GM12878 (cell line): ENCODE results near the gene AKAP13. TPM values are rescaled to one million over a fixed set of nuclear protein-coding genes. Genes with fewer than 3 reads are reported as not detected.

Experiments
- ATF2 ChIP-seq: IDR thresholded peaks from 2 replicates; pipeline ENCODE4 v1.6.1; 2012; ENCODE audit warnings: low read length, inconsistent platforms
- CBFB ChIP-seq: IDR thresholded peaks from 2 replicates; pipeline ENCODE4 v1.6.1; 2016; ENCODE audit warnings: antibody characterized with exemption, low read depth
- CEBPZ ChIP-seq: fragments of 150-350 bp; IDR thresholded peaks from 2 replicates; pipeline ENCODE4 v1.6.1; 2016; ENCODE audit warnings: low read depth, low read length
- CREB1 ChIP-seq: IDR thresholded peaks from 2 replicates; pipeline ENCODE4 v1.6.1; 2012; ENCODE audit warnings: low read depth, mild to moderate bottlenecking, inconsistent platforms
- DPF2 ChIP-seq: fragments of 450-650 bp; IDR thresholded peaks from 2 replicates; pipeline ENCODE4 v1.6.1; 2017; ENCODE audit warnings: mild to moderate bottlenecking
- EED ChIP-seq: sonication (generic); IDR thresholded peaks from 2 replicates; pipeline ENCODE4 v1.6.1; 2016; ENCODE audit warnings: antibody characterized with exemption, low read depth
- IKZF1 ChIP-seq: fragments of 450-650 bp; conservative IDR thresholded peaks from 2 replicates; pipeline ENCODE4 v1.6.1; 2017; ENCODE audit warnings: antibody characterized with exemption, mild to moderate bottlenecking
- MEF2A ChIP-seq: IDR thresholded peaks from 2 replicates; pipeline ENCODE4 v1.6.1; 2011; ENCODE audit warnings: low read depth, mild to moderate bottlenecking, low read length, moderate library complexity; ENCODE audit not compliant: insufficient read depth
- MTA2 ChIP-seq: fragments of 450-650 bp; IDR thresholded peaks from 2 replicates; pipeline ENCODE4 v1.6.1; 2016; ENCODE audit warnings: low read depth, mild to moderate bottlenecking, moderate library complexity
- MXI1 ChIP-seq: fragments of 150-350 bp; IDR thresholded peaks from 2 replicates; pipeline ENCODE4 v1.6.1; 2011; ENCODE audit warnings: low read depth, mild to moderate bottlenecking, inconsistent platforms, low read length, improper control_type of control experiment
- MYC ChIP-seq: IDR thresholded peaks from 2 replicates; pipeline ENCODE4 v1.6.1; 2011; ENCODE audit warnings: mild to moderate bottlenecking, low read length, moderate library complexity, inconsistent platforms; ENCODE audit not compliant: insufficient read depth, insufficient replicate concordance, insufficient read length, severe bottlenecking
- PBX3 ChIP-seq: IDR thresholded peaks from 2 replicates; pipeline ENCODE4 v1.6.1; 2011; ENCODE audit warnings: mild to moderate bottlenecking, low read depth, low read length, moderate library complexity; ENCODE audit not compliant: insufficient replicate concordance
- PML ChIP-seq: IDR thresholded peaks from 2 replicates; pipeline ENCODE4 v1.6.1; 2012; ENCODE audit warnings: low read length, inconsistent platforms
- RELA ChIP-seq: fragments of 450-650 bp; IDR thresholded peaks from 2 replicates; pipeline ENCODE4 v1.8.0; 2014; ENCODE audit warnings: borderline replicate concordance; ENCODE audit not compliant: partially characterized antibody
- RELB ChIP-seq: fragments of 450-650 bp; IDR thresholded peaks from 2 replicates; pipeline ENCODE4 v1.6.1; 2017; ENCODE audit warnings: low read depth, mild to moderate bottlenecking, moderate library complexity
- RUNX3 ChIP-seq: IDR thresholded peaks from 2 replicates; pipeline ENCODE4 v1.6.1; 2012; ENCODE audit warnings: low read length, inconsistent platforms
- SMC3 ChIP-seq: IDR thresholded peaks from 2 replicates; pipeline ENCODE4 v1.6.1; 2011; ENCODE audit warnings: low read length, improper control_type of control experiment, borderline replicate concordance
- STAT1 ChIP-seq: fragments of 450-650 bp; conservative IDR thresholded peaks from 2 replicates; pipeline ENCODE4 v1.6.1; 2014; ENCODE audit warnings: antibody characterized with exemption, mild to moderate bottlenecking
- TAF1 ChIP-seq: IDR thresholded peaks from 2 replicates; pipeline ENCODE4 v1.6.1; 2011; ENCODE audit warnings: mild to moderate bottlenecking, low read depth, low read length, borderline replicate concordance
- TARDBP ChIP-seq: IDR thresholded peaks from 2 replicates; pipeline ENCODE4 v1.6.1; 2016; ENCODE audit warnings: borderline replicate concordance
- YY1 ChIP-seq: IDR thresholded peaks from 2 replicates; pipeline ENCODE4 v1.6.1; 2011; ENCODE audit warnings: low read depth, mild to moderate bottlenecking, low read length
- ZNF622 ChIP-seq: fragments of 450-650 bp; IDR thresholded peaks from 2 replicates; pipeline ENCODE4 v1.6.1; 2017; ENCODE audit warnings: mild to moderate bottlenecking, inconsistent platforms
- polyA plus RNA-seq, 11 experiments: library from polyadenylated mRNA; depleted of rRNA in 4 of 11; unstranded in 6 of 11; stranded (reverse) in 5 of 11; fragments of >200 nt; fragmentation: Nextera tagmentation in 4 of 11; fragmentation: Illumina TruSeq in 1 of 11; extraction: Ambion mirVana in 4 of 11; extraction: Trizol in 1 of 11; gene quantifications; 1 replicate in 1 of 11; 2 replicates in 10 of 11; pipeline versions ENCODE4 v1.2.1 to v1.2.3, GENCODE V29; 2011 to 2016; ENCODE audit warnings: inconsistent platforms in 2 of 11, missing spikeins in 2 of 11, low read depth in 1 of 11
- total RNA-seq, 4 experiments: library from RNA; depleted of rRNA in 3 of 4; stranded (reverse); fragments of >200 nt in 3 of 4; fragmentation: Illumina TruSeq in 1 of 4; extraction: Trizol in 1 of 4; gene quantifications; 2 replicates each; pipeline versions ENCODE4 v1.2.1 to v1.2.3, GENCODE V29; 2013 to 2021

Gene AKAP13
- total and polyA plus RNA-seq, 10 of the 15 experiments (the other 5 are each of a cell fraction or from before 2014, with no cell fraction given) = 14.4 to 74.9 (median 55.1) TPM

GRCh38 chr15:85421116-85421925 lies 40.9 kb downstream of the AKAP13 start (continued):
- no peak for TF ChIP-seq CEBPZ
- TF ChIP-seq RELA = no peak
- no peak for TF ChIP-seq MYC
- 0 out of 2 replicates have a peak, but pooled peaks have one; percentile 22 for TF ChIP-seq IKZF1
- no peak for TF ChIP-seq ZNF622
- TF ChIP-seq ATF2 = no peak
- TF ChIP-seq DPF2 = no peak
- no peak for TF ChIP-seq CREB1
- TF ChIP-seq MXI1 = no peak
- TF ChIP-seq RUNX3 = no peak
- no peak for TF ChIP-seq CBFB
- no peak for TF ChIP-seq TAF1
- no peak for TF ChIP-seq SMC3
- TF ChIP-seq PBX3 = no peak
- TF ChIP-seq RELB = peak; percentile 78
- no peak for TF ChIP-seq YY1
- TF ChIP-seq MTA2 = peak; percentile 41
- no peak for TF ChIP-seq EED
- TF ChIP-seq TARDBP = no peak
- TF ChIP-seq STAT1 = no peak
- no peak for TF ChIP-seq PML
- TF ChIP-seq MEF2A = no peak
